NB4 (cell line): ENCODE data around the gene LGALS1.

Source experiments
- POLR2A ChIP-seq: IDR thresholded peaks from 2 replicates; pipeline ENCODE4 v1.6.1; 2011; ENCODE audit warnings: mild to moderate bottlenecking; ENCODE audit not compliant: insufficient read length; ENCODE audit errors: extremely low read depth
- TF ChIP-seq, protein P1 (sequence below): IDR thresholded peaks from one replicate; pipeline ENCODE4 v1.5.1; 2012; ENCODE audit warnings: low read depth, low read length

DNA sequence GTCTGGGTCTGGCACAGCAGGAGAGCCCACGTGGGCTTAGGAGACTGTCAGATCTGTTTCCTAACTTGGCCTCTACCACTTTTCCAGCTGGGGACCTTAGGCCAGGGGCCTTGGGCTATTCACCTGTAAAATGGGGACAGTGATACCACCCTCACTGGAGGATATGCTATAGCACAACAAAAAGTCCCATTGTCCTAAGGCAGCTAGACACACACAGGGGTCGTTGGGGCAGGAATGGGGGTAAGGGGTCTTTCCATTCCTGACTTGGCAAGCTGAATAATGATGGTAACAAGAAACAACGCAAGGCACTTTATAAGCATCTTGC, 38.5 kb upstream of the LGALS1 start:
- TF ChIP-seq POLR2A: no peak
- TF ChIP-seq, protein P1, sequence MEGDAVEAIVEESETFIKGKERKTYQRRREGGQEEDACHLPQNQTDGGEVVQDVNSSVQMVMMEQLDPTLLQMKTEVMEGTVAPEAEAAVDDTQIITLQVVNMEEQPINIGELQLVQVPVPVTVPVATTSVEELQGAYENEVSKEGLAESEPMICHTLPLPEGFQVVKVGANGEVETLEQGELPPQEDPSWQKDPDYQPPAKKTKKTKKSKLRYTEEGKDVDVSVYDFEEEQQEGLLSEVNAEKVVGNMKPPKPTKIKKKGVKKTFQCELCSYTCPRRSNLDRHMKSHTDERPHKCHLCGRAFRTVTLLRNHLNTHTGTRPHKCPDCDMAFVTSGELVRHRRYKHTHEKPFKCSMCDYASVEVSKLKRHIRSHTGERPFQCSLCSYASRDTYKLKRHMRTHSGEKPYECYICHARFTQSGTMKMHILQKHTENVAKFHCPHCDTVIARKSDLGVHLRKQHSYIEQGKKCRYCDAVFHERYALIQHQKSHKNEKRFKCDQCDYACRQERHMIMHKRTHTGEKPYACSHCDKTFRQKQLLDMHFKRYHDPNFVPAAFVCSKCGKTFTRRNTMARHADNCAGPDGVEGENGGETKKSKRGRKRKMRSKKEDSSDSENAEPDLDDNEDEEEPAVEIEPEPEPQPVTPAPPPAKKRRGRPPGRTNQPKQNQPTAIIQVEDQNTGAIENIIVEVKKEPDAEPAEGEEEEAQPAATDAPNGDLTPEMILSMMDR: no peak
